ENCODE data around the gene P2RY6. TPM values are rescaled to one million over a fixed set of nuclear protein-coding genes. Genes with fewer than 3 reads are reported as not detected.

P2RY6 gene
- total and polyA plus RNA-seq, 2 of the 8 experiments (the other 6 are each of a cell fraction or from before 2014, with no cell fraction given): 0.15 TPM; not detected in 1

DNA sequence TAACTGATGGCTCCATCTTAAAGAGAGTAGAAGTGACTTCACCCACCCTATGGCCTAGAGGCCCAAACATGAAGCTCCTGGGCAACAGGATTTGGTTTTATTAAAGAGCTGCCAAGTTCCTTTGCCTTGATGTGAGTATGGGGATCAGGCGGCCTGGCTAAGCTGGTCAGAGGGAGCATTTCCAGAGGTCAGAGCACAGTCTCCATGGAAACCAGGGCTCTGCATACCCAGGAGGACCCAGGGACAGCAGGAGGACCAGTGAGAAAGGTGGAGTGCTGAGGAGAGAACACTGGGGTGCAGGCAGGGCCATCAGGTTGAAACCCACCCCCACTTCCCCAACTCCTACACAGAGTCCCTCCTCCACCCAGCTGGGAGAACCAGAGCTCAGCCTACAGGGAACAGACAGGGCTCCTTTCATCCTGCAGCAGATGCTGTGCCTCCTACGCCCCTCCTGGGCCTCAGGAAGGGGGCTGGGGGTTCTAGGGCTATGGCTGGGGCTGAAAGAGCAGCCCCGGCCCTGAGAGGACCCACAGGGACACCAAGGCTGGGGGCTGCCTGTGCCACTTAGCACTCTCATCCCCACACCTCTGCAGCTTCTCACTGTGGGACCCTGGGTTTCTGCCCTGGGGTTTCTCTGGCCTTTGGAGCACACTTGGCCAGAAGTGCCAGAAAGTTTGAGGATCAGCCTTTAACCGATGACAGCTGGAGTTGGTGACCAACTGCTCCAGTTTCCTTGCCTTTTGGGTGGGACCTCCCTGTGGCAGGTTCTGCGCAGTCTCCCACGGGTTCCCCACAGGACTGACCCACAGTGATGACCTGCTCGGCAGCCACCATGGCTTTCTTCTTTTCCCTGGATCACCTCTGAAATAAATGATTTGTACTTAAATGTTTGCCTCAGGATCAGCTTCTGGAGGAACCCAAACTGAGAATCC lies 13.8 kb upstream of the P2RY6 start (continued):
- TF ChIP-seq GABPA (IDR thresholded peaks at IDR 0.05; ENCODE audit: borderline replicate concordance, insufficient read depth, low read length) (no peak), CHD2 (IDR thresholded peaks at IDR 0.05; ENCODE audit: low read length) (no peak), TBP (IDR thresholded peaks at IDR 0.05; ENCODE audit: low read depth, low read length) (no peak)

Data from H1 (cell line).